Calu3 (cell line): Measurements from ENCODE around the gene DBP. TPM values are rescaled to one million over a fixed set of nuclear protein-coding genes. Genes with fewer than 3 reads are reported as not detected.

Experiments
- BruUV-seq: library from RNA; stranded (reverse); fragments of 400-500 nt; replicated peaks from 2 replicates; lab custom pipeline; 2021; lab: Mats Ljungman, UMichigan
- CTCF ChIA-PET: fragments of 300-600 bp; sonication (Branson Sonifier 250); formaldehyde crosslinking; loops from one replicate; lab custom pipeline; 2022; ENCODE audit warnings: antibody characterized with exemption; lab: Charles Lee
- DNase-seq: peaks from one replicate; pipeline ENCODE4 v3.0.0; 2022
- H3K27ac Mint-ChIP-seq: one replicate; pipeline ENCODE4 v1.8.0; 2022; ENCODE audit warnings: mixed read lengths; ENCODE audit not compliant: unreplicated experiment
- H3K27me3 Mint-ChIP-seq: one replicate; pipeline ENCODE4 v1.8.0; 2022; ENCODE audit warnings: mixed read lengths; ENCODE audit not compliant: unreplicated experiment
- H3K36me3 Mint-ChIP-seq: one replicate; pipeline ENCODE4 v1.8.0; 2022; ENCODE audit warnings: mild to moderate bottlenecking, moderate library complexity, mixed read lengths; ENCODE audit not compliant: insufficient read depth, unreplicated experiment
- H3K4me1 Mint-ChIP-seq: one replicate; pipeline ENCODE4 v1.8.0; 2022; ENCODE audit warnings: mild to moderate bottlenecking, low read depth, mixed read lengths; ENCODE audit not compliant: unreplicated experiment
- H3K4me3 Mint-ChIP-seq: one replicate; pipeline ENCODE4 v1.8.0; 2022; ENCODE audit warnings: mild to moderate bottlenecking, low read depth, moderate library complexity, mixed read lengths; ENCODE audit not compliant: unreplicated experiment
- H3K9me3 Mint-ChIP-seq: one replicate; pipeline ENCODE4 v1.8.0; 2022; ENCODE audit warnings: low read depth, mixed read lengths; ENCODE audit not compliant: unreplicated experiment
- intact Hi-C: fragments of 100-400 bp; cut with micrococcal nuclease; formaldehyde crosslinking; loops from one replicate; pipeline ENCODE4 v1.10.0; 2022; ENCODE audit not compliant: unreplicated experiment
- total RNA-seq: library from RNA; stranded (reverse); gene quantifications from 2 replicates; pipeline ENCODE4 v1.2.3, GENCODE V29; 2022
- TF ChIP-seq, protein P1 (sequence below): fragments of 200-600 bp; IDR thresholded peaks from one replicate; pipeline ENCODE4 v1.8.0; 2022; ENCODE audit warnings: antibody characterized with exemption; ENCODE audit not compliant: unreplicated experiment

Gene DBP
- total RNA-seq, 1 experiment from 2014 or later: 4.3 TPM

DNA sequence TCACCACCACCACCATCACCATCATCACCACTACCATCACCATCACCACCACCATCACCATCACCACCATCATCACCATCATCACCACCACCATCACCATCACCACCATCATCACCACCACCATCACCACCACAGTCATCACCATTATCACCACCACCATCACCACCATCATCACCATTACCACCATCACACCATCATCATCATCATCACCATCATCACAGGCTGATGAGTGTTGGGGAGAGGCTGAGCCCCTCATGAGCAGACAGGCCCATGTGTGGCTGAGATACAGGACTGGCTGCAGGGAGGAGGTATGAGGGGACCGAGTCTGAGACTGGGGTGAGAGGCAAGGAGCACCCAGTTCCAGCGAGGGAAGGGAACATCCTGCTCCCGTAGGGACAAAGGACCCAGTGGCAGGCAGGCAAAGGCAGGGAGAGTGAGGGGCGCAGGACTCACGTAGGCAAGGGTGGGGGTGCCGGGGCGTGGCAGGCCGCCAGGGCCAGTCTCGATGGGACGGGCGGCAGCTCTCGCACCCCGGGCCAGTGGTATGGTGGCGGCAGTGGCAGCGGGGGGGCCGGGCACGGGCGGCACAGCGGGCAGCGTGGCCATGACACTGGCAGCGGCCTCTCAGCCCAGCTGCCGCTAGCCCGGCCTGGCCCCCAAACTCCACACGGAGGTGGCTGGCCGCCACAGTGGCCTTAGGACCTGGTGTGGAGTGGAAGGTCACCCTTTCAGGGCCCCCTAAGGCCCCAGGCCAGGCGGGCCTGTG, 32.9 kb upstream of the DBP start:
- no peaks in the 10 kb centered on the region for H3K27me3 Mint-ChIP-seq
- H3K36me3 Mint-ChIP-seq: peaks cover under 1% of the 10 kb centered on the region
- H3K27ac Mint-ChIP-seq: peak overlapping the region; percentile 31
- BruUV-seq: no TSS peak
- DNase-seq: no peak
- peaks cover 6% of the 10 kb centered on the region for H3K9me3 Mint-ChIP-seq
- TF ChIP-seq, protein P1, sequence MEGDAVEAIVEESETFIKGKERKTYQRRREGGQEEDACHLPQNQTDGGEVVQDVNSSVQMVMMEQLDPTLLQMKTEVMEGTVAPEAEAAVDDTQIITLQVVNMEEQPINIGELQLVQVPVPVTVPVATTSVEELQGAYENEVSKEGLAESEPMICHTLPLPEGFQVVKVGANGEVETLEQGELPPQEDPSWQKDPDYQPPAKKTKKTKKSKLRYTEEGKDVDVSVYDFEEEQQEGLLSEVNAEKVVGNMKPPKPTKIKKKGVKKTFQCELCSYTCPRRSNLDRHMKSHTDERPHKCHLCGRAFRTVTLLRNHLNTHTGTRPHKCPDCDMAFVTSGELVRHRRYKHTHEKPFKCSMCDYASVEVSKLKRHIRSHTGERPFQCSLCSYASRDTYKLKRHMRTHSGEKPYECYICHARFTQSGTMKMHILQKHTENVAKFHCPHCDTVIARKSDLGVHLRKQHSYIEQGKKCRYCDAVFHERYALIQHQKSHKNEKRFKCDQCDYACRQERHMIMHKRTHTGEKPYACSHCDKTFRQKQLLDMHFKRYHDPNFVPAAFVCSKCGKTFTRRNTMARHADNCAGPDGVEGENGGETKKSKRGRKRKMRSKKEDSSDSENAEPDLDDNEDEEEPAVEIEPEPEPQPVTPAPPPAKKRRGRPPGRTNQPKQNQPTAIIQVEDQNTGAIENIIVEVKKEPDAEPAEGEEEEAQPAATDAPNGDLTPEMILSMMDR: no peak
- CTCF ChIA-PET: no interaction called here
- intact Hi-C loops: no loop called here
- no peaks in the 10 kb centered on the region for H3K4me1 Mint-ChIP-seq
- no peak overlapping the region for H3K4me3 Mint-ChIP-seq

DNA sequence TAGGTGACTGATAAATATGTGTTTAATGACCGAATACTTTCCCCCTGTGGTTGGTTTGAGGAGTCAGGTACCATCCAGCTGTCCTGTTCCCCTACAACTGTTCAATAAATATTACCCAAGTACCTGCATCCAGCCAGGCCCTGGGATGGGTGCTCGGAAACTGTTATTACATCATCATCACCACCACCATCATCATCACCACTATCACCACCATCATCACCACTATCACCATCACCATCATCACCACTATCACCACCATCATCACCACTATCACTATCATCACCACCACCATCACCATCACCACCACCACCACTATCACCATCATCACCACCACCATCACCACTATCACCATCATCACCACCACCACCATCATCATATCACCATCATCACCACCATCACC, 31.6 kb upstream of the DBP start:
- intact Hi-C loops: no loop called here
- TF ChIP-seq, protein P1: no peak
- H3K4me1 Mint-ChIP-seq: no peaks in the 10 kb centered on the region
- no peak for DNase-seq
- H3K27me3 Mint-ChIP-seq: no peaks in the 10 kb centered on the region
- no peak overlapping the region for H3K4me3 Mint-ChIP-seq
- H3K27ac Mint-ChIP-seq: no peak overlapping the region
- H3K9me3 Mint-ChIP-seq: peaks cover 6% of the 10 kb centered on the region
- no TSS peak for BruUV-seq
- no peaks in the 10 kb centered on the region for H3K36me3 Mint-ChIP-seq
- CTCF ChIA-PET: no interaction called here

DNA sequence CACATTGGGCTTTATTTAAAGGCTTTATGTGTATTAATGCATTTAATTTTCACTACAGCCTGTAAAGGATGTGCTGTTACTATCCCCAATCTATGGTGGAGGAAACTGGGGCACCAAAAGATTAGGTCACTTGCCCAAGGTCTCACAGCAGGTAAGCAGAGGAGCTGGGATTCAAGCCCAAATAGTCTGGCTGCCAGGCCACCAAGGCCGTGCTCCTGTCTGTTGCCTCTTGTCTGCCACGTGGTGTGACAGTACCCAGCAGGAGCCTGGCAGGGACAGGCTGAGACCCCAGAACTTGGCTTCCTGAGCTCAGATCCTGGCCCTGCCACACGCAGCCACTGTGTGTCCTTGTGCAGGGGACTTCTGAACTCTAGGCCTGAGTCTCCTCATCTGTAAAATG, 31.2 kb upstream of the DBP start:
- Mint-ChIP-seq H3K4me1 (no peaks in the 10 kb centered on the region), H3K36me3 (no peaks in the 10 kb centered on the region), H3K27ac (no peak overlapping the region), H3K27me3 (no peaks in the 10 kb centered on the region), H3K9me3 (peaks cover 6% of the 10 kb centered on the region), H3K4me3 (no peak overlapping the region)
- CTCF ChIA-PET: no interaction called here
- intact Hi-C loops: no loop called here
- DNase-seq: no peak
- BruUV-seq: no TSS peak
- TF ChIP-seq, protein P1: no peak

DNA sequence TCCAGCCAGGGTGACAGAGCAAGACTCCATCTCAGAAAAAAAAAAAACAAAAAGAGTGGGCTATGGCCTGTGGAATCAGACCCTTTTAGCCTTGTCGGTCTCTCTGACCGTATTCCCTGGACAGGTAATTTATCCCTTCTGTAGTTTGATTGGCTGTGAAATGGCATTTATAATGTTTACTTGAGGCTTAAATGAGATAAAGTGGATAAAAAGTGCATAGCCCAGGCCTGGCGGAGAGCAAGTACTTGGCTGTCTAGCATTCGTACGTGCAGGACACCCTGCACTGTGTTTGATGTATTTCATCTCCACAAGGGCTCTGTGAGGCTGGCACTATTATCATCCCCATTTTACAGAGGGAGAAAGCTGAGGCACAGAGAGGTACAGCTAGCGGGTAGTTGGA, 28.6 kb upstream of the DBP start:
- BruUV-seq: no TSS peak
- TF ChIP-seq, protein P1: no peak
- CTCF ChIA-PET: no interaction called here
- no peak for DNase-seq
- Mint-ChIP-seq H3K27me3 (no peaks in the 10 kb centered on the region), H3K4me1 (peaks cover 5% of the 10 kb centered on the region), H3K36me3 (peaks cover 5% of the 10 kb centered on the region), H3K9me3 (peaks cover 6% of the 10 kb centered on the region), H3K27ac (no peak overlapping the region), H3K4me3 (no peak overlapping the region)
- intact Hi-C loops: no loop called here
